Esophagus muscularis mucosa (tissue), 3 donors: Measurements from ENCODE around the gene PREX1.

Experiments used
- CTCF ChIP-seq, 3 experiments: fragments of 200-600 bp in 2 of 3; fragments of 450-650 bp in 1 of 3; sonication (generic) in 2 of 3; IDR thresholded peaks; one replicate each; pipeline ENCODE4 v1.5.1; 2017 to 2019; ENCODE audit warnings: antibody characterized with exemption in 3 of 3, mild to moderate bottlenecking in 2 of 3, moderate library complexity in 1 of 3
- POLR2A ChIP-seq: fragments of 450-650 bp; IDR thresholded peaks from one replicate; pipeline ENCODE4 v1.6.1; 2017; ENCODE audit warnings: antibody characterized with exemption, moderate library complexity, mild to moderate bottlenecking, low read depth
- POLR2AphosphoS5 ChIP-seq, 2 donors: sonication (generic); formaldehyde crosslinking; IDR thresholded peaks; one replicate each; pipeline ENCODE4 v1.6.1; 2017; ENCODE audit warnings: antibody characterized with exemption in 2 of 2

- TF ChIP-seq CTCF (IDR thresholded peaks at IDR 0.05) (no peak), POLR2AphosphoS5 (IDR thresholded peaks at IDR 0.05) (no peak), POLR2A (no peak)
These were observed 224.5 kb downstream of the PREX1 start for GRCh38 chr20:48603116-48603818.
